HUES48 (cell line): ENCODE data around the gene KCNJ8.
"Not testable (repeated sequence)": the region's sequence is repeated elsewhere in the genome, so short reads cannot be mapped to it uniquely, and the experiment has no call there.

Experiments
- H3K27ac ChIP-seq: one replicate; pipeline ENCODE4 v1.7.0; 2013; ENCODE audit warnings: low read depth, low read length, inconsistent platforms
- H3K27me3 ChIP-seq: 2 replicates; pipeline ENCODE4 v1.6.1; 2013; ENCODE audit warnings: mild to moderate bottlenecking, low read length; ENCODE audit not compliant: control insufficient read depth, insufficient read depth
- H3K36me3 ChIP-seq: 2 replicates; pipeline ENCODE4 v1.6.1; 2013; ENCODE audit warnings: low read length; ENCODE audit not compliant: control insufficient read depth, insufficient read depth
- H3K4me1 ChIP-seq: 2 replicates; pipeline ENCODE4 v1.6.1; 2013; ENCODE audit warnings: mild to moderate bottlenecking, low read length; ENCODE audit not compliant: control insufficient read depth, insufficient read depth
- H3K4me3 ChIP-seq: 2 replicates; pipeline ENCODE4 v1.5.1; 2013; ENCODE audit warnings: mild to moderate bottlenecking, low read depth, low read length
- H3K9ac ChIP-seq: 2 replicates; pipeline ENCODE4 v1.6.1; 2013; ENCODE audit warnings: mild to moderate bottlenecking, low read depth, low read length, moderate library complexity
- H3K9me3 ChIP-seq: 2 replicates; pipeline ENCODE4 v1.6.1; 2013; ENCODE audit warnings: low read length; ENCODE audit not compliant: control insufficient read depth, insufficient read depth

KCNJ8 gene

GRCh38 chr12:21782723-21783122 lies 8.2 kb upstream of the KCNJ8 start:
- H3K9me3 ChIP-seq, H3K36me3 ChIP-seq, H3K27me3 ChIP-seq, H3K4me3 ChIP-seq, H3K4me1 ChIP-seq, H3K9ac ChIP-seq, H3K27ac ChIP-seq: not testable (repeated sequence)

- Histone ChIP-seq H3K36me3 (no peaks in the 10 kb centered on the region), H3K9me3 (no peaks in the 10 kb centered on the region), H3K4me1 (no peaks in the 10 kb centered on the region), H3K4me3 (no peak overlapping the region), H3K9ac (no peak overlapping the region), H3K27me3 (peaks cover 9% of the 10 kb centered on the region), H3K27ac (no peak overlapping the region)
Measured at GRCh38 chr12:21780786-21781185, 6.3 kb upstream of the KCNJ8 start.

GRCh38 chr12:21776175-21776574 lies 1.7 kb upstream of the KCNJ8 start:
- no peak overlapping the region for H3K9ac ChIP-seq
- H3K27ac ChIP-seq, result no peak overlapping the region
- H3K36me3 ChIP-seq, result no peaks in the 10 kb centered on the region

GRCh38 chr12:21775133-21775820 lies 771 bp upstream of the KCNJ8 start:
- Histone ChIP-seq H3K36me3 (no peaks in the 10 kb centered on the region), H3K9ac (no peak overlapping the region), H3K27me3 (peaks cover 44% of the 10 kb centered on the region), H3K4me1 (peaks cover 10% of the 10 kb centered on the region), H3K9me3 (no peaks in the 10 kb centered on the region), H3K4me3 (peak overlapping the region; percentile 58), H3K27ac (no peak overlapping the region)

More at GRCh38 chr12:21776175-21776574, 1.7 kb upstream of the KCNJ8 start:
- Histone ChIP-seq H3K27me3 (peaks cover 44% of the 10 kb centered on the region), H3K9me3 (no peaks in the 10 kb centered on the region), H3K4me3 (no peak overlapping the region), H3K4me1 (peaks cover 10% of the 10 kb centered on the region)

- Histone ChIP-seq H3K27ac (no peak overlapping the region), H3K36me3 (no peaks in the 10 kb centered on the region), H3K9ac (no peak overlapping the region), H3K4me3 (peak overlapping the region; percentile 72), H3K27me3 (peaks cover 44% of the 10 kb centered on the region), H3K4me1 (peaks cover 10% of the 10 kb centered on the region), H3K9me3 (no peaks in the 10 kb centered on the region)
Measured at GRCh38 chr12:21773806-21774205, 700 bp downstream of the KCNJ8 start.

- Histone ChIP-seq H3K9me3 (no peaks in the 10 kb centered on the region), H3K36me3 (no peaks in the 10 kb centered on the region), H3K4me3 (peak overlapping the region; percentile 72), H3K4me1 (peaks cover 10% of the 10 kb centered on the region), H3K9ac (no peak overlapping the region), H3K27ac (no peak overlapping the region), H3K27me3 (peaks cover 44% of the 10 kb centered on the region)
Measured at GRCh38 chr12:21773263-21773741, 1.2 kb downstream of the KCNJ8 start.

GRCh38 chr12:21771311-21771710 lies 3.2 kb downstream of the KCNJ8 start:
- H3K4me3 ChIP-seq, result no peak overlapping the region
- H3K36me3 ChIP-seq, result no peaks in the 10 kb centered on the region
- no peaks in the 10 kb centered on the region for H3K9me3 ChIP-seq
- H3K9ac ChIP-seq, result no peak overlapping the region
- peaks cover 40% of the 10 kb centered on the region for H3K27me3 ChIP-seq
- H3K27ac ChIP-seq, result no peak overlapping the region
- H3K4me1 ChIP-seq, result peaks cover 10% of the 10 kb centered on the region

DNA sequence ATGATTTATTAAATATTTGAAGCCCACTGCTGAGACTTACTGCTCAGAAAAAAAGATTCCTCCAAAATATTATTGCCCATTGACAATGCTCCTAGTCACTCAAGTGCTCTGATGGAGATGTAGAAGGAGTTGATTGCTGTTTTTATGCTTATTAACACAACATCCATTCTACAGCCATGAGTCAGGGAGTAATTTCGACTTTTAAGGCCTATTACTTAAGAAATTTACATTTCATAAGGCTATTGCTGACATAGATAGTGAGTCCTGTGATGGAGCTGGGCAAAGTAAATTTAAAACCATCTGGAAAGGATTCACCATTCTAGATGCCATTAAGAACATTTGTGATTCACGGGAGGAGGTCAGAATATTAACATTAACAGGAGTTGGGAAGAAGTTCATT lies 5.2 kb downstream of the KCNJ8 start:
- Histone ChIP-seq H3K27me3 (peaks cover 22% of the 10 kb centered on the region), H3K4me3 (no peak overlapping the region), H3K9me3 (no peaks in the 10 kb centered on the region), H3K9ac (no peak overlapping the region), H3K36me3 (no peaks in the 10 kb centered on the region), H3K27ac (no peak overlapping the region), H3K4me1 (peaks cover 3% of the 10 kb centered on the region; the same call in 1 of the 2 replicates)

GRCh38 chr12:21766403-21766802 lies 8.1 kb downstream of the KCNJ8 start:
- H3K27ac ChIP-seq, result no peak overlapping the region
- H3K27me3 ChIP-seq, result no peaks in the 10 kb centered on the region; the same call in 1 of the 2 replicates
- H3K9me3 ChIP-seq, result no peaks in the 10 kb centered on the region
- no peaks in the 10 kb centered on the region for H3K4me1 ChIP-seq
- H3K36me3 ChIP-seq, result no peaks in the 10 kb centered on the region
- H3K9ac ChIP-seq, result no peak overlapping the region
- no peak overlapping the region for H3K4me3 ChIP-seq

- H3K4me3 ChIP-seq, result no peak overlapping the region
- no peak overlapping the region for H3K9ac ChIP-seq
- no peaks in the 10 kb centered on the region for H3K9me3 ChIP-seq
- H3K36me3 ChIP-seq, result no peaks in the 10 kb centered on the region
- H3K27ac ChIP-seq, result no peak overlapping the region
- no peaks in the 10 kb centered on the region for H3K27me3 ChIP-seq
- no peaks in the 10 kb centered on the region for H3K4me1 ChIP-seq
Measured at GRCh38 chr12:21764950-21765349, 9.6 kb downstream of the KCNJ8 start.

- Histone ChIP-seq H3K27ac (no peak overlapping the region), H3K36me3 (no peaks in the 10 kb centered on the region), H3K27me3 (no peaks in the 10 kb centered on the region), H3K4me1 (no peaks in the 10 kb centered on the region), H3K9ac (no peak overlapping the region), H3K4me3 (no peak overlapping the region), H3K9me3 (no peaks in the 10 kb centered on the region)
Measured at GRCh38 chr12:21764065-21764464, 10.4 kb downstream of the KCNJ8 start.
